Panc1 (cell line): ENCODE data around the gene GMPPA. TPM values are rescaled to one million over a fixed set of nuclear protein-coding genes. Genes with fewer than 3 reads are reported as not detected.

Experiments used
- ATAC-seq: fragments of 200-7000 bp; cut with Tn5 transposase; 2 replicates; pipeline ENCODE4 v1.9.1; 2020; ENCODE audit warnings: mild to moderate bottlenecking, moderate library complexity
- BruUV-seq: library from RNA; stranded (reverse); fragments of 400-500 nt; replicated peaks from 2 replicates; lab custom pipeline; 2021; lab: Mats Ljungman, UMichigan
- CTCF ChIA-PET: fragments of 300-600 bp; sonication (Branson Sonifier 250); formaldehyde crosslinking; loops from one replicate; lab custom pipeline; 2022; ENCODE audit warnings: antibody characterized with exemption; lab: Charles Lee
- POLR2A ChIA-PET: fragments of 300-600 bp; sonication (Branson Sonifier 250); formaldehyde crosslinking; loops from one replicate; lab custom pipeline; 2022; ENCODE audit warnings: antibody characterized with exemption; lab: Charles Lee
- DNase-seq: peaks from one replicate; pipeline ENCODE4 v3.0.0-alpha.2; 2010; ENCODE audit warnings: low read depth, low spot score
- H3K27ac ChIP-seq: 2 replicates; pipeline ENCODE4 v1.5.1; 2011; ENCODE audit warnings: mild to moderate bottlenecking, low read length, inconsistent platforms
- H3K27me3 ChIP-seq: fragments of 200-500 bp; sonication (Bioruptor generic); 2 replicates; pipeline ENCODE4 v1.6.0; 2014; ENCODE audit warnings: low read length, inconsistent platforms; ENCODE audit not compliant: control insufficient read depth, insufficient read depth
- H3K36me3 ChIP-seq: fragments of 200-500 bp; sonication (Bioruptor generic); 2 replicates; pipeline ENCODE4 v1.5.1; 2014; ENCODE audit warnings: inconsistent platforms, mild to moderate bottlenecking, low read length, moderate library complexity; ENCODE audit not compliant: control insufficient read depth, insufficient read depth
- H3K4me1 ChIP-seq: 2 replicates; pipeline ENCODE4 v1.5.1; 2011; ENCODE audit warnings: inconsistent platforms, mild to moderate bottlenecking, low read length, moderate library complexity; ENCODE audit not compliant: control insufficient read depth, insufficient read depth
- H3K4me3 ChIP-seq, 2 experiments: 2 replicates each; pipeline ENCODE4 v1.5.1; 2011 to 2012; ENCODE audit warnings: low read depth in 2 of 2, low read length in 2 of 2, mild to moderate bottlenecking in 2 of 2, inconsistent platforms in 1 of 2, moderate library complexity in 1 of 2
- H3K9me3 ChIP-seq: fragments of 200-500 bp; sonication (Bioruptor generic); 2 replicates; pipeline ENCODE4 v1.5.1; 2014; ENCODE audit warnings: low read depth, mild to moderate bottlenecking, inconsistent platforms, low read length, moderate library complexity; ENCODE audit not compliant: control insufficient read depth, insufficient read depth
- CTCF ChIP-seq: fragments of 450-650 bp; IDR thresholded peaks from 2 replicates; pipeline ENCODE4 v1.5.1; 2017; ENCODE audit warnings: mild to moderate bottlenecking
- POLR2AphosphoS5 ChIP-seq: IDR thresholded peaks from 2 replicates; pipeline ENCODE4 v1.6.1; 2012; ENCODE audit warnings: mild to moderate bottlenecking, low read depth, low read length, moderate library complexity
- REST ChIP-seq, 2 experiments: IDR thresholded peaks; 2 replicates each; pipeline ENCODE4 v1.6.1; 2011 to 2012; ENCODE audit warnings: low read depth in 2 of 2, control low read depth in 1 of 2, low read length in 1 of 2, mild to moderate bottlenecking in 1 of 2, moderate library complexity in 1 of 2; ENCODE audit not compliant: insufficient read depth in 1 of 2
- SIN3A ChIP-seq: IDR thresholded peaks from 2 replicates; pipeline ENCODE4 v1.6.1; 2012; ENCODE audit warnings: low read depth, mild to moderate bottlenecking, low read length, moderate library complexity, borderline replicate concordance; ENCODE audit not compliant: insufficient read depth
- TCF7L2 ChIP-seq: IDR thresholded peaks from 2 replicates; pipeline ENCODE4 v1.6.1; 2011; ENCODE audit warnings: mild to moderate bottlenecking, low read depth, low read length, inconsistent platforms
- in situ Hi-C: cut with HindIII; loops from 2 replicates; pipeline ENCODE4 v1.10.0; 2016; ENCODE audit warnings: low sequenced_read_pairs, low pct_unique_long_range_greater_than_20kb
- intact Hi-C: fragments of 100-400 bp; cut with micrococcal nuclease; formaldehyde crosslinking; loops from one replicate; pipeline ENCODE4 v1.10.0; 2022; ENCODE audit not compliant: unreplicated experiment
- total RNA-seq: library from RNA; stranded (reverse); gene quantifications from one replicate; pipeline ENCODE4 v1.2.1, GENCODE V29; 2021; ENCODE audit not compliant: unreplicated experiment

GMPPA gene
- total RNA-seq, 1 experiment from 2014 or later: 66.2 TPM

- Histone ChIP-seq H3K4me1 (peaks cover 15% of the 10 kb centered on the region), H3K9me3 (no peaks in the 10 kb centered on the region), H3K36me3 (peaks cover 3% of the 10 kb centered on the region; the same call in 1 of the 2 replicates), H3K27me3 (no peaks in the 10 kb centered on the region), H3K27ac (peak overlapping the region; percentile 96), H3K4me3 (peak overlapping the region; percentile 71 to 95)
- CTCF ChIA-PET: interaction anchor here (2.3 to 3.0 kb wide), 2 partner anchors 10 to 30 kb away, joined by 10 to 27 read pairs; no protein-coding TSS in a partner anchor
- no TSS peak for BruUV-seq
- in situ Hi-C loops: no loop called here
- intact Hi-C loops: no loop called here
- no peak for DNase-seq
- no peak for TF ChIP-seq POLR2AphosphoS5
- no peak for TF ChIP-seq REST (IDR thresholded peaks at IDR 0.05; ENCODE audit: insufficient read depth in 1 of 2, low read depth in 2 of 2, low read length in 1 of 2)
- no peak for TF ChIP-seq CTCF
- TF ChIP-seq TCF7L2: no peak
- POLR2A ChIA-PET: interaction anchor here (0.7 kb wide), 1 partner anchor 255 kb away, joined by 4 read pairs; no protein-coding TSS in a partner anchor
- no peak for ATAC-seq
These were observed 864 bp downstream of the GMPPA start for GRCh38 chr2:219499555-219499954.

GRCh38 chr2:219500135-219500534, 1.4 kb downstream of the GMPPA start:
- H3K4me1 ChIP-seq: peaks cover 15% of the 10 kb centered on the region
- TF ChIP-seq SIN3A (no peak), POLR2AphosphoS5 (no peak), TCF7L2 (no peak)

GRCh38 chr2:219501849-219502248, 3.2 kb downstream of the GMPPA start:
- ChIA-PET CTCF (no interaction called here), POLR2A (no interaction called here)
- H3K27me3 ChIP-seq: no peaks in the 10 kb centered on the region
- peaks cover 9% of the 10 kb centered on the region; the same call in 1 of the 2 replicates for H3K4me1 ChIP-seq
- H3K36me3 ChIP-seq: peaks cover 3% of the 10 kb centered on the region; the same call in 1 of the 2 replicates
- intact Hi-C loops: no loop called here
- H3K27ac ChIP-seq: no peak overlapping the region
- BruUV-seq: no TSS peak
- H3K9me3 ChIP-seq: no peaks in the 10 kb centered on the region
- no peak for ATAC-seq
- in situ Hi-C loops: no loop called here
- H3K4me3 ChIP-seq: no peak overlapping the region
- TF ChIP-seq REST (IDR thresholded peaks at IDR 0.05; ENCODE audit: insufficient read depth in 1 of 2, low read depth in 2 of 2, low read length in 1 of 2): no peak
- TF ChIP-seq POLR2AphosphoS5: no peak
- TF ChIP-seq TCF7L2: no peak
- no peak for TF ChIP-seq CTCF
- TF ChIP-seq SIN3A: no peak
- DNase-seq: no peak

More at GRCh38 chr2:219500135-219500534, 1.4 kb downstream of the GMPPA start:
- H3K36me3 ChIP-seq: peaks cover 3% of the 10 kb centered on the region; the same call in 1 of the 2 replicates
- ChIA-PET CTCF (interaction anchor here (0.5 to 3.0 kb wide), 2 partner anchors 10 to 11 kb away, joined by 4 to 27 read pairs; no protein-coding TSS in a partner anchor), POLR2A (no interaction called here)
- no peak overlapping the region for H3K4me3 ChIP-seq
- ATAC-seq (no peak), DNase-seq (no peak)
- no peak overlapping the region for H3K27ac ChIP-seq
- H3K9me3 ChIP-seq: no peaks in the 10 kb centered on the region
- intact Hi-C loops: no loop called here
- BruUV-seq: no TSS peak
- H3K27me3 ChIP-seq: no peaks in the 10 kb centered on the region
- in situ Hi-C loops: no loop called here
